Mucosa of rectum (tissue), 2 donors: ENCODE data around the gene SBK2.

ENCODE experiments used
- H3K27ac ChIP-seq, 2 donors: one replicate each; pipeline ENCODE4 v1.7.0; 2013; ENCODE audit warnings: inconsistent platforms in 2 of 2, low read depth in 2 of 2, low read length in 2 of 2
- H3K27me3 ChIP-seq, 2 donors: one replicate each; pipeline ENCODE4 v1.7.0; 2013; ENCODE audit warnings: low read length in 2 of 2; ENCODE audit not compliant: control insufficient read depth in 2 of 2, insufficient read depth in 2 of 2
- H3K36me3 ChIP-seq, 2 donors: one replicate each; pipeline ENCODE4 v1.7.0; 2013; ENCODE audit warnings: low read length in 2 of 2; ENCODE audit not compliant: control insufficient read depth in 2 of 2, insufficient read depth in 2 of 2
- H3K4me1 ChIP-seq, 2 donors: one replicate each; pipeline ENCODE4 v1.7.0; 2013; ENCODE audit warnings: low read length in 2 of 2, mild to moderate bottlenecking in 1 of 2; ENCODE audit not compliant: control insufficient read depth in 2 of 2, insufficient read depth in 2 of 2
- H3K4me3 ChIP-seq, 2 donors: one replicate each; pipeline ENCODE4 v1.7.0; 2013; ENCODE audit warnings: low read length in 2 of 2
- H3K9ac ChIP-seq, 2 donors: one replicate each; pipeline ENCODE4 v1.7.0; 2013; ENCODE audit warnings: low read length in 2 of 2, low read depth in 1 of 2, mild to moderate bottlenecking in 1 of 2
- H3K9me3 ChIP-seq, 2 donors: one replicate each; pipeline ENCODE4 v1.7.0; 2013; ENCODE audit warnings: low read length in 2 of 2; ENCODE audit not compliant: control insufficient read depth in 2 of 2
- donor health status: healthy.
- donor health status: Normal muscosa, but diverticular disease.

Gene SBK2

DNA sequence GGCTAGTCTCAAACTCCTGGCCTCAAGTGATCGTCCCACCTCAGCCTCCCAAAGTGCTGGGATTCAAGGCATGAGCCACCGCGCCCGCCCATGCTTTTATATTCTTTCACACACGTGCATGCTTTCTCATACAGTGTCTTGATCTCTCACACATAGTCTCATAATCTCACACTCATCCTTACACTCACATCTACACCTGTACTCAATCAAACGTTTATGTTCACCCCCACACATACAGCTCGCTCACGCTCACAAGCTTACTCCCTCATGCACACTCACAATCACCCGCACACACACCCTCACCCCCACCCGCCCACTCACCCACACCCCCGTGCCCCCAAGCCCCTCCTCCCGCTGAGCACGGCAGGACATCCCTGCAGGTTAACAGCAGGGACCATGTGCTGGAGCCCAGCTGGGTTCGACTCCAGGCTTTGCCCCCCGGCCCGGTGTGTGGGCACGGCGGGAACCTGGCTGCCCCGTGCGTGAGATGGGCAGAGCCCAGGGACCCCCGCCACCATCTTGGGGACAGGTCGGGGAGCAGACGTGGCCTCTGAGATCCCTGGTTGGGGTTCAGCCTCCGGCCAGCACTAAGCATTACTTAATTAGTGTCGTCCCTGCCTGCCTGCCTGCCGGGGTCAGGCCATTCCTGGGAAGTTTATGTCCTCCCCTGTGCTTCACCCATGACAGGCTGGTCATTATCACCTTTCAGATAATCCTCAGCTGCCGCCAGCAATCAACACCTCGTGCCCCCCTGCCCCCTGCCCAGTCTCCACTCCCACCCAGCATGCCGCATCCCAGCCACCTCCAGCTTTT, 11.4 kb downstream of the SBK2 start:
- H3K4me1 ChIP-seq = peaks cover 9 to 12% of the 10 kb centered on the region in 2 donors
- no peak overlapping the region for H3K4me3 ChIP-seq
- H3K9ac ChIP-seq = no peak overlapping the region
- H3K9me3 ChIP-seq = no peaks in the 10 kb centered on the region
- H3K27me3 ChIP-seq = no peaks in the 10 kb centered on the region
- no peaks in the 10 kb centered on the region for H3K36me3 ChIP-seq
- H3K27ac ChIP-seq = no peak overlapping the region

DNA sequence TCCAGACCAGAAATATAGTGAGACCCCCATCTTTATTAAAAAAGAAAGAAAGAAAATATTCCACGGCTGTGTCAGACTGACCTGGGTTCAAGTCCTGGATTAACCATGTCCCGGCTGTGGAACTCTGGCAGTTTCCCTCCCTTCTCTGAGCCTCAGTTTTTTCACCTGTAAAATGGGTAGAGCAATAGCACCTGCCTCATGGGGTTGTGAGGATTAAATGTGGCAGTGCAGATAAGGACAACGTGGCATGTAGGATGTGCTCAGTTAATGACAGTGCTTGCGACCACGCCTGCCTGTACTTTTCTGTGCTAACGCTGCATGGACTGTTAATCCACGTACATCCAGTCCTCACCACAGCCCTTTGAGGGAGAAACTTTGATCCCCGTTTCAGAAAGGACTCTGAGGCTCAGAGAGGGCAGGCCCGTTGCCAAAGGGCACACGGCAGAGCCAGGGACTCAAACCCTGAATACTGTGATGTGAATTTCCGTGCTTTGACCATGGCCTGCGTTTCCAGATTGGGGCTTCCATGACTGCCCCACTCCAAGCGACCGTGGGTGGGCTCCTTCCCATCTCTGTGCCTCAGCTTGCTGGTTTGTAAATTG, 16.1 kb downstream of the SBK2 start:
- no peaks in the 10 kb centered on the region for H3K27me3 ChIP-seq
- no peak overlapping the region for H3K27ac ChIP-seq
- no peak overlapping the region for H3K9ac ChIP-seq
- no peaks in the 10 kb centered on the region for H3K9me3 ChIP-seq
- H3K36me3 ChIP-seq = no peaks in the 10 kb centered on the region
- H3K4me3 ChIP-seq = no peak overlapping the region
- H3K4me1 ChIP-seq = peaks cover 4% of the 10 kb centered on the region in 2 donors

DNA sequence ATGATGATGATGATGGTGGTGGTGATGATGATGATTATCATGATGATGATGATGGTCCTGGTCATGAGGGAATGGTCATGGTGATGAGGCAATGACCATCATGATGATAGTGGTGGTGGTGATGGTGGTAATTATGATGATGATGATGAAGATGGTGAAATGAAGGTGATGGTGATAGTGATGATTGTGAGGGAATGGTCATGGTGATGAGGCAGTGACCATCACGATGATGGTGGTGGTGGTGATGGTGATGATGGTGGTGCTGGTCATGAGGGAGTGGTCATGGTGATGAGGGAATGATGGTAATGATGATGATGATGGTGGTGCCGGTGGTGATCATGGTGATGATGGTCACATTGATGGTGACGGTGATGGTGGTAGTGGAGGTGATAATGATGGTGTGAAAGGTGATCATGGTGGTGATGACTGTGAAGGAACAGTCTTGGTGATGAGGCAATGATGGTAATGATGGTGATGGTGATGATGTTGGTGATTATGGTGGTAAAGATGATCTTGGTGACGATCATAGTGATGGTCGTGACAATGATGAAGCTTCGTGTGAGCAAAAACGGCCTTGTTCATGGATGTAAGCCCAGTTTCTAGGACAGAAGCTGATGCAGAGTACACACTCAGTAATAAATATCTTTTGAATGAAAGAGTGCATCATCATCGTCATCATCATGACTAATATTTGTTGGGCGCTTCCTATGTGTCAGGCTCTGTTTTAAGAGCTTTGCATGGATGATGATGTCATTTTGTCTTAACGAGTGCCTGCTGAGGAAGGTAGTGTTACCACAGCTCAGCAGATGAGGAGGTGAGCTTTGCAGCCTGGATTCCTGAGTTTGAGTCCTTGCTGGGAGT, 17.3 kb downstream of the SBK2 start:
- no peaks in the 10 kb centered on the region for H3K36me3 ChIP-seq
- no peak overlapping the region for H3K9ac ChIP-seq
- H3K27ac ChIP-seq = no peak overlapping the region
- peaks cover 4% of the 10 kb centered on the region in 2 donors for H3K4me1 ChIP-seq
- no peak overlapping the region for H3K4me3 ChIP-seq
- H3K9me3 ChIP-seq = no peaks in the 10 kb centered on the region
- H3K27me3 ChIP-seq = no peaks in the 10 kb centered on the region

DNA sequence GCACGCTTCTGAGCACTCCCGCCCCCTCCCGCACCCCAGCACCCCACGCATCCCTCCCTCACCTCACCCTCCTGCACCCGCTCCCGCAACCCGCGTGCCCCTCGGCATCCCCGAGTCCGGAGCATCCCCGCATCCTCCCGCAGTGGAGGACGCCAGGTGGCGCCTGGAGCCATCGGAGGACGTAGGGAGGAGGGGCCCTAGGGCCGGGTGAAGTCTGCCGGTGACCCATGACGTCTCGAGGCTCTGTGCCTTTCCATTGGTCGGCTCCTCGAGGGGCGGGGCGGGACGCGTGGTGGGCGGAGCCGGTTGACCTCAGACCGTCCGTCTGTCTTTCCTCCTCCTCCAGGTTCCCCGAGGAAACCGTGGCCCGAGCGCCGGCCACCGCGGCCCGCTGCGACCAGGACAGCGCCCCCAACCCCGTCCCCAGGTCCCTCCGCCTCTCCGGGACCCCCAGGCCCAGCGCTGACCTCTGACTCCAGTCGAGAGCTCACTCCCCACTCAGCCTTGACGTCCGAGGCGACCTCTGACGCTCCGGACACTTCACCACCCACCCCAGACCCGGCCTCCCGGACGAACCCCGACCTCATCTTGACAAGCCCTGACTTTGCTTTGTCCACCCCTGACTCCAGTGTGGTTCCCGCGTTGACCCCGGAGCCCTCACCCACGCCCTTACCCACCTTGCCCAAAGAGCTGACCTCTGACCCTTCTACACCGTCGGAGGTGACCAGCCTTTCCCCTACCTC, 19.9 kb downstream of the SBK2 start:
- Histone ChIP-seq H3K4me3 (peak overlapping the region; percentile 60 to 68), H3K27ac (peak overlapping the region; percentile 75 to 81), H3K9me3 (no peaks in the 10 kb centered on the region), H3K36me3 (no peaks in the 10 kb centered on the region), H3K9ac (peak overlapping the region; percentile 66 to 90), H3K4me1 (peaks cover 4% of the 10 kb centered on the region in 2 donors), H3K27me3 (no peaks in the 10 kb centered on the region)

DNA sequence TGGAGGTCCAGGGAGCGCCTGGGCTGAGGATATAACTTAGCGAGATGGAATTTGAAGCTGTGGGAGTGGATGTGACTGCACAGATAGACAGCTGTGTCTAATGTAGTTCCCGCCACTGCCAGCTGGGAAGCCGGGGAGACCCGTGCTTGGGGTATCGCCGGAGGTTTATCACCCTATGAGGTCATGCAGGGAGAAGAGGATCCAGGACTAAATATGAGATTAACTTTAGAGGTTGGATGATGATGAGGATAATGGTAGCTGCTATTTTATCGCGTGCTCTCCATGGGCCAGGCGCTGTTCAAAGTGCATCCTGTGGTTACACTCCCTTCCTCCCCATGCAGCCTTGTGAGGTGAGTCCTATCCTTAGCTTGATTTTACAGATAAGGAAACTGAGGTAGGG, 28.8 kb downstream of the SBK2 start:
- no peaks in the 10 kb centered on the region for H3K27me3 ChIP-seq
- no peaks in the 10 kb centered on the region for H3K4me1 ChIP-seq
- H3K36me3 ChIP-seq = no peaks in the 10 kb centered on the region
- no peak overlapping the region for H3K27ac ChIP-seq
- no peak overlapping the region for H3K4me3 ChIP-seq
- H3K9me3 ChIP-seq = no peaks in the 10 kb centered on the region
- no peak overlapping the region for H3K9ac ChIP-seq

DNA sequence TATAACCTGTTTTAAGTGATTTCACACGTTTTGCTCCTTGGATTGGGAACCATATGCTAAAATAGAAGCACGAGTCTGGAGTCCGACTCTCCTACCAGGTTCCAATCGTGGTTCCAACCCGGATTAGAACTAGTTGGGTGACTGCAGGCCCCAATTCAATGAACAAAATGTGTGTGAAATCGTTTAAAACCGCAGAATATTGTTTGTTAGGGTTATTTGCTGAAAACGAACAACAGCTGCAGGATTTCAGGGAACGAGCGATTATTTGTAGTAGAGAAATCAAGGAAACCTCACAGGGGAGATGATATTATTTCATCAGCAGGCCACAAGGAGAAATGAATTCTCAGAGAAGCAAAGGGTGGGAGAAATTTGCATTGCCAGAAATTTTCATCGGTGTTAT, 32.0 kb downstream of the SBK2 start:
- no peak overlapping the region for H3K27ac ChIP-seq
- H3K36me3 ChIP-seq = no peaks in the 10 kb centered on the region
- no peak overlapping the region for H3K9ac ChIP-seq
- H3K4me1 ChIP-seq = no peaks in the 10 kb centered on the region
- no peaks in the 10 kb centered on the region for H3K9me3 ChIP-seq
- H3K4me3 ChIP-seq = no peak overlapping the region
- H3K27me3 ChIP-seq = no peaks in the 10 kb centered on the region

DNA sequence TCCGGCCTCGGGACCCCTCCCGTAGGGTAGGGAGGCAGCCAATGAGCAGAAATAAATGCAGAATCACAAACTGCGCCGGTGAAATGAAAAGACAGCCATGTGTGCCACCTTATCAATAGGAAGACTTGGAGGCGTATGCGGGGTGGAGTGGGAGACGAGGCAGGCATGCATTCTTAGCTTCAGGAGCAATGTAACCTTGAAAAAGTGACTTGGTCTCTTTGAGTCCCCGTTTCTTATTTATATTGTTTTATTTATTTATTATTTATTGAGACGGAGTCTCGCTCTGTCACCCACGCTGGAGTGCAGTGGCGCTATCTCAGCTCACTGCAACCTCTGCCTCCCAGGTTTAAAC, 32.7 kb downstream of the SBK2 start:
- Histone ChIP-seq H3K36me3 (no peaks in the 10 kb centered on the region), H3K27ac (no peak overlapping the region), H3K9me3 (no peaks in the 10 kb centered on the region), H3K4me3 (peak overlapping the region in 1 of 2 donors; percentile 78), H3K27me3 (no peaks in the 10 kb centered on the region), H3K9ac (no peak overlapping the region), H3K4me1 (no peaks in the 10 kb centered on the region)

DNA sequence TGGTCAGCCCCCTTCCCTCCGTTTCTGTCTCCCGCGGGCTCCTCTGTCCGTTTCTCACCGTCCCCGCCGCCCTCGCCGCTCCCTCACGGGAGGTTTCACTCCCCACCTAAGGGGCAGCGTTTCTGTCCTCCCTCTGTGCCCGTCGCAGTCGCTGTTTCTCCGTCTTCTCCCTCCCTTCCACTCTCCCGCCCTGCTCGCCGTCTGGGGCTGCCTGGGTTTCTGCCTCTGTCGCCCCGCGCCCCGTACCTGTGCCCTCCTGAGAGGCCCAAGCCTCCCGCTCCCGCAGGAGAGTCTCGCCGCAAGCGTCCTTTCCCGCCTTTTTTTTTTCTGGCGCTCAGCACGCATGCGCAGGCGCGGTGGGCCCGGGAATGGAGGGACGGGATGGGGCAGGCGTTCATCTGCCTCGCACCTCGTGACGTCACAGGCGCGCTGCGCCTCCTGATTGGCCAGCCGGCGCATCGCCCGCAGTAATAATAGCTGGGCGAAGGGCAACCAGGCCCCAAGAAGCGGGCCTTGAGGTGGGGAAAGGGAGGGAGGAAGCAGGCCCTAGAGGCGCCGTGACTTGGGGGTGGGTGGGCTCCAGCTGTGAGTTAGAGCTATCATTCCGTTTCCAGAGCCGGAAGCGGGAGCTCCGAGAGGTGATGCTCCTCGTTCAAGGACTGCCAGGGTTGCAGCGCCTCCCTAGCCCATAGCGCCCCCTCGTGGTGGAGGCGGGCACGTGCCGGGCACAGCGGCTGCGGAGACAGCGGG, 33.3 kb downstream of the SBK2 start:
- H3K9ac ChIP-seq = no peak overlapping the region
- H3K36me3 ChIP-seq = no peaks in the 10 kb centered on the region
- no peaks in the 10 kb centered on the region for H3K27me3 ChIP-seq
- H3K4me3 ChIP-seq = peak overlapping the region; percentile 56 to 78
- H3K9me3 ChIP-seq = no peaks in the 10 kb centered on the region
- H3K27ac ChIP-seq = peak overlapping the region in 1 of 2 donors; percentile 16
- no peaks in the 10 kb centered on the region for H3K4me1 ChIP-seq

DNA sequence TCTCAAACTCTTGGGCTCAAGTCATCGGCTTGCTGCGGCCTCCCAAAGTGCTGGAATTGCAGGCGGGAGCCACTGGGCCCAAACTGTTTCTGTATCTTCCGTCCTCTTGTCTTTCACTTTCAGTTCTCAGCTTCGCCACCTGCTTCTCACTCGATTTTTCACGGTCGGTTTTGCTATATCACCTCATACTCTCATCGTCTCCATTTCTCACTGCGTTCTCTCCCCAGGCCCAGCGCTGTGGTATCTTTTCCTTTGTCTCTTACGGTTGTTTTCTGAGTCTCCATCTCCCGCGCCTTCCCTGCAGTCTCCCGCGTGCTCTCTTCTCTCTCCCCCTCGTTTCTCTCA, 33.8 kb downstream of the SBK2 start:
- Histone ChIP-seq H3K9me3 (no peaks in the 10 kb centered on the region), H3K4me3 (no peak overlapping the region), H3K4me1 (no peaks in the 10 kb centered on the region), H3K9ac (no peak overlapping the region), H3K27ac (peak overlapping the region in 1 of 2 donors; percentile 16), H3K27me3 (no peaks in the 10 kb centered on the region), H3K36me3 (no peaks in the 10 kb centered on the region)
